HepG2 (cell line): Measurements from ENCODE around the gene GMEB2. TPM values are rescaled to one million over a fixed set of nuclear protein-coding genes. Genes with fewer than 3 reads are reported as not detected.

Source experiments
- BORCS8-MEF2B ChIP-seq: sonication (generic); formaldehyde crosslinking; IDR thresholded peaks from 2 replicates; pipeline ENCODE4 v1.8.0; 2022; ENCODE audit warnings: mild to moderate bottlenecking, missing genetic modification reagents
- CBX5 ChIP-seq: sonication (generic); formaldehyde crosslinking; IDR thresholded peaks from 2 replicates; pipeline ENCODE4 v1.4.0; 2020; ENCODE audit warnings: missing genetic modification reagents, borderline replicate concordance
- HNRNPLL ChIP-seq: fragments of 200-400 bp; formaldehyde crosslinking; IDR thresholded peaks from 2 replicates; pipeline ENCODE4 v1.6.1; 2017; ENCODE audit warnings: mild to moderate bottlenecking, low read depth, low read length; ENCODE audit not compliant: poor library complexity, severe bottlenecking
- SRY ChIP-seq: sonication (generic); formaldehyde crosslinking; IDR thresholded peaks from 2 replicates; pipeline ENCODE4 v1.8.0; 2022; ENCODE audit warnings: mild to moderate bottlenecking, missing genetic modification reagents
- ZBTB40 ChIP-seq, 2 experiments: fragments of 450-650 bp in 1 of 2; sonication (generic) in 1 of 2; formaldehyde crosslinking in 1 of 2; IDR thresholded peaks; 2 replicates each; pipeline versions ENCODE4 v1.6.1 to v1.8.0; 2016 to 2022; ENCODE audit warnings: antibody characterized with exemption in 1 of 2, mild to moderate bottlenecking in 1 of 2, missing genetic modification reagents in 1 of 2
- ZNF737 ChIP-seq: sonication (generic); formaldehyde crosslinking; IDR thresholded peaks from 2 replicates; pipeline ENCODE4 v1.5.0; 2020; ENCODE audit warnings: missing genetic modification reagents, mild to moderate bottlenecking, borderline replicate concordance
- ZNF746 ChIP-seq: sonication (generic); formaldehyde crosslinking; IDR thresholded peaks from 2 replicates; pipeline ENCODE4 v1.8.0; 2022; ENCODE audit warnings: mild to moderate bottlenecking, missing genetic modification reagents
- polyA plus RNA-seq, 8 experiments: library from polyadenylated mRNA; depleted of rRNA in 3 of 8; stranded (reverse) in 7 of 8; unstranded in 1 of 8; fragments of >200 nt; fragmentation: Illumina TruSeq in 4 of 8; extraction: Trizol in 4 of 8; gene quantifications; 2 replicates each; pipeline versions ENCODE4 v1.2.1 to v1.2.3, GENCODE V29; 2011 to 2016; ENCODE audit warnings: low read depth in 4 of 8, missing spikeins in 1 of 8, mixed read lengths in 1 of 8; ENCODE audit not compliant: insufficient read depth in 1 of 8
- total RNA-seq, 5 experiments: library from RNA; depleted of rRNA; stranded (reverse); fragments of >200 nt; fragmentation: Illumina TruSeq; extraction: Trizol; gene quantifications; 2 replicates each; pipeline ENCODE4 v1.2.3, GENCODE V29; 2016; ENCODE audit warnings: low read depth in 1 of 5
- TF ChIP-seq, protein P1 (sequence below): sonication (generic); formaldehyde crosslinking; IDR thresholded peaks from 2 replicates; pipeline ENCODE4 v1.5.0; 2020; ENCODE audit warnings: mild to moderate bottlenecking, missing genetic modification reagents

GMEB2 gene
- total and polyA plus RNA-seq, 2 of the 13 experiments (the other 11 are each of a cell fraction or from before 2014, with no cell fraction given), result 10.6 to 12.4 TPM

- TF ChIP-seq ZBTB40 (IDR thresholded peaks at IDR 0.05) (no peak), ZBTB40 (CRISPR knock-in tag; IDR thresholded peaks at IDR 0.05) (no peak), BORCS8-MEF2B (no peak), ZNF746 (CRISPR knock-in tag) (no peak), ZNF737 (CRISPR knock-in tag) (no peak), CBX5 (CRISPR knock-in tag) (no peak), HNRNPLL (no peak), SRY (no peak)
- TF ChIP-seq, protein P1, sequence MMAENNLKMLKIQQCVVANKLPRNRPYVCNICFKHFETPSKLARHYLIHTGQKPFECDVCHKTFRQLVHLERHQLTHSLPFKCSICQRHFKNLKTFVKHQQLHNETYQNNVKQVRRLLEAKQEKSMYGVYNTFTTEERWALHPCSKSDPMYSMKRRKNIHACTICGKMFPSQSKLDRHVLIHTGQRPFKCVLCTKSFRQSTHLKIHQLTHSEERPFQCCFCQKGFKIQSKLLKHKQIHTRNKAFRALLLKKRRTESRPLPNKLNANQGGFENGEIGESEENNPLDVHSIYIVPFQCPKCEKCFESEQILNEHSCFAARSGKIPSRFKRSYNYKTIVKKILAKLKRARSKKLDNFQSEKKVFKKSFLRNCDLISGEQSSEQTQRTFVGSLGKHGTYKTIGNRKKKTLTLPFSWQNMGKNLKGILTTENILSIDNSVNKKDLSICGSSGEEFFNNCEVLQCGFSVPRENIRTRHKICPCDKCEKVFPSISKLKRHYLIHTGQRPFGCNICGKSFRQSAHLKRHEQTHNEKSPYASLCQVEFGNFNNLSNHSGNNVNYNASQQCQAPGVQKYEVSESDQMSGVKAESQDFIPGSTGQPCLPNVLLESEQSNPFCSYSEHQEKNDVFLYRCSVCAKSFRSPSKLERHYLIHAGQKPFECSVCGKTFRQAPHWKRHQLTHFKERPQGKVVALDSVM (CRISPR knock-in tag), result no peak
Observed at GRCh38 chr20:63673951-63674350, 47.0 kb upstream of the GMEB2 start (continued).
